ENCODE results near the gene VOPP1.

DNA sequence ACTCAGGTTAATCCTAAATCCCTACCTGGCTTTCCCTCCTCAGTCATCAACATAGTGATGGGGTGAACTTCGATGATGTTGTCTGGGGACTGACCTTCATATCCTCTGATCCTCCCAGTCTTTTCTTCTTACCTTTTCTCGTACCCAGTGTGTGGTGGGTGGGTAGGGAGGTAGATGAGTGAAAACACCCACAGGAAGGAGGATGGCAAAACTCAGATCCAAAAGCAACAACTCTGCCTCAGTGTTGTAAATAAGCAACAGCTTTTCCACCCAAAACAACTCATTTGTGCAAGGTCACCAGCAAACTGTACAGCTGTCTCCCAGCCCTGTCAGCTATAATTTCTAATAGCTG lies 38.6 kb downstream of the VOPP1 start:
- TF ChIP-seq FOS (IDR thresholded peaks at IDR 0.05; ENCODE audit: borderline replicate concordance, extremely low read depth, insufficient read length) (no peak), POLR2AphosphoS5 (IDR thresholded peaks at IDR 0.05; ENCODE audit: low read length) (no peak; the same call in 1 of the 2 replicates), ZNF274 (IDR thresholded peaks at IDR 0.05; ENCODE audit: insufficient read depth, insufficient read length) (no peak), MTA2 (IDR thresholded peaks at IDR 0.05; ENCODE audit: low read depth) (no peak), CBX3 (IDR thresholded peaks at IDR 0.05; ENCODE audit: borderline replicate concordance, low read depth) (no peak), RAD21 (IDR thresholded peaks at IDR 0.05; ENCODE audit: insufficient read depth, low read depth, low read length) (no peak), SIX5 (IDR thresholded peaks at IDR 0.05; ENCODE audit: low read depth, low read length, severe bottlenecking) (no peak), ZZZ3 (IDR thresholded peaks at IDR 0.05; ENCODE audit: control insufficient read depth, insufficient read length, low read depth) (no peak)
- TF ChIP-seq, protein P1, sequence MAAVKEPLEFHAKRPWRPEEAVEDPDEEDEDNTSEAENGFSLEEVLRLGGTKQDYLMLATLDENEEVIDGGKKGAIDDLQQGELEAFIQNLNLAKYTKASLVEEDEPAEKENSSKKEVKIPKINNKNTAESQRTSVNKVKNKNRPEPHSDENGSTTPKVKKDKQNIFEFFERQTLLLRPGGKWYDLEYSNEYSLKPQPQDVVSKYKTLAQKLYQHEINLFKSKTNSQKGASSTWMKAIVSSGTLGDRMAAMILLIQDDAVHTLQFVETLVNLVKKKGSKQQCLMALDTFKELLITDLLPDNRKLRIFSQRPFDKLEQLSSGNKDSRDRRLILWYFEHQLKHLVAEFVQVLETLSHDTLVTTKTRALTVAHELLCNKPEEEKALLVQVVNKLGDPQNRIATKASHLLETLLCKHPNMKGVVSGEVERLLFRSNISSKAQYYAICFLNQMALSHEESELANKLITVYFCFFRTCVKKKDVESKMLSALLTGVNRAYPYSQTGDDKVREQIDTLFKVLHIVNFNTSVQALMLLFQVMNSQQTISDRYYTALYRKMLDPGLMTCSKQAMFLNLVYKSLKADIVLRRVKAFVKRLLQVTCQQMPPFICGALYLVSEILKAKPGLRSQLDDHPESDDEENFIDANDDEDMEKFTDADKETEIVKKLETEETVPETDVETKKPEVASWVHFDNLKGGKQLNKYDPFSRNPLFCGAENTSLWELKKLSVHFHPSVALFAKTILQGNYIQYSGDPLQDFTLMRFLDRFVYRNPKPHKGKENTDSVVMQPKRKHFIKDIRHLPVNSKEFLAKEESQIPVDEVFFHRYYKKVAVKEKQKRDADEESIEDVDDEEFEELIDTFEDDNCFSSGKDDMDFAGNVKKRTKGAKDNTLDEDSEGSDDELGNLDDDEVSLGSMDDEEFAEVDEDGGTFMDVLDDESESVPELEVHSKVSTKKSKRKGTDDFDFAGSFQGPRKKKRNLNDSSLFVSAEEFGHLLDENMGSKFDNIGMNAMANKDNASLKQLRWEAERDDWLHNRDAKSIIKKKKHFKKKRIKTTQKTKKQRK (IDR thresholded peaks at IDR 0.05; ENCODE audit: low read depth, low read length): no peak
- TF ChIP-seq, protein P2, sequence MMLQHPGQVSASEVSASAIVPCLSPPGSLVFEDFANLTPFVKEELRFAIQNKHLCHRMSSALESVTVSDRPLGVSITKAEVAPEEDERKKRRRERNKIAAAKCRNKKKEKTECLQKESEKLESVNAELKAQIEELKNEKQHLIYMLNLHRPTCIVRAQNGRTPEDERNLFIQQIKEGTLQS (IDR thresholded peaks at IDR 0.05; ENCODE audit: borderline replicate concordance, extremely low read depth, low read depth, low read length): no peak
- TF ChIP-seq, protein P3, sequence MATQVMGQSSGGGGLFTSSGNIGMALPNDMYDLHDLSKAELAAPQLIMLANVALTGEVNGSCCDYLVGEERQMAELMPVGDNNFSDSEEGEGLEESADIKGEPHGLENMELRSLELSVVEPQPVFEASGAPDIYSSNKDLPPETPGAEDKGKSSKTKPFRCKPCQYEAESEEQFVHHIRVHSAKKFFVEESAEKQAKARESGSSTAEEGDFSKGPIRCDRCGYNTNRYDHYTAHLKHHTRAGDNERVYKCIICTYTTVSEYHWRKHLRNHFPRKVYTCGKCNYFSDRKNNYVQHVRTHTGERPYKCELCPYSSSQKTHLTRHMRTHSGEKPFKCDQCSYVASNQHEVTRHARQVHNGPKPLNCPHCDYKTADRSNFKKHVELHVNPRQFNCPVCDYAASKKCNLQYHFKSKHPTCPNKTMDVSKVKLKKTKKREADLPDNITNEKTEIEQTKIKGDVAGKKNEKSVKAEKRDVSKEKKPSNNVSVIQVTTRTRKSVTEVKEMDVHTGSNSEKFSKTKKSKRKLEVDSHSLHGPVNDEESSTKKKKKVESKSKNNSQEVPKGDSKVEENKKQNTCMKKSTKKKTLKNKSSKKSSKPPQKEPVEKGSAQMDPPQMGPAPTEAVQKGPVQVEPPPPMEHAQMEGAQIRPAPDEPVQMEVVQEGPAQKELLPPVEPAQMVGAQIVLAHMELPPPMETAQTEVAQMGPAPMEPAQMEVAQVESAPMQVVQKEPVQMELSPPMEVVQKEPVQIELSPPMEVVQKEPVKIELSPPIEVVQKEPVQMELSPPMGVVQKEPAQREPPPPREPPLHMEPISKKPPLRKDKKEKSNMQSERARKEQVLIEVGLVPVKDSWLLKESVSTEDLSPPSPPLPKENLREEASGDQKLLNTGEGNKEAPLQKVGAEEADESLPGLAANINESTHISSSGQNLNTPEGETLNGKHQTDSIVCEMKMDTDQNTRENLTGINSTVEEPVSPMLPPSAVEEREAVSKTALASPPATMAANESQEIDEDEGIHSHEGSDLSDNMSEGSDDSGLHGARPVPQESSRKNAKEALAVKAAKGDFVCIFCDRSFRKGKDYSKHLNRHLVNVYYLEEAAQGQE (IDR thresholded peaks at IDR 0.05; ENCODE audit: low read depth, low read length): no peak
- TF ChIP-seq, protein P4, sequence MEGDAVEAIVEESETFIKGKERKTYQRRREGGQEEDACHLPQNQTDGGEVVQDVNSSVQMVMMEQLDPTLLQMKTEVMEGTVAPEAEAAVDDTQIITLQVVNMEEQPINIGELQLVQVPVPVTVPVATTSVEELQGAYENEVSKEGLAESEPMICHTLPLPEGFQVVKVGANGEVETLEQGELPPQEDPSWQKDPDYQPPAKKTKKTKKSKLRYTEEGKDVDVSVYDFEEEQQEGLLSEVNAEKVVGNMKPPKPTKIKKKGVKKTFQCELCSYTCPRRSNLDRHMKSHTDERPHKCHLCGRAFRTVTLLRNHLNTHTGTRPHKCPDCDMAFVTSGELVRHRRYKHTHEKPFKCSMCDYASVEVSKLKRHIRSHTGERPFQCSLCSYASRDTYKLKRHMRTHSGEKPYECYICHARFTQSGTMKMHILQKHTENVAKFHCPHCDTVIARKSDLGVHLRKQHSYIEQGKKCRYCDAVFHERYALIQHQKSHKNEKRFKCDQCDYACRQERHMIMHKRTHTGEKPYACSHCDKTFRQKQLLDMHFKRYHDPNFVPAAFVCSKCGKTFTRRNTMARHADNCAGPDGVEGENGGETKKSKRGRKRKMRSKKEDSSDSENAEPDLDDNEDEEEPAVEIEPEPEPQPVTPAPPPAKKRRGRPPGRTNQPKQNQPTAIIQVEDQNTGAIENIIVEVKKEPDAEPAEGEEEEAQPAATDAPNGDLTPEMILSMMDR (IDR thresholded peaks at IDR 0.05 in 2 of 3, conservative IDR thresholded peaks at IDR 0.05 in 1 of 3; ENCODE audit: control insufficient read depth in 2 of 3, extremely low read depth in 1 of 3, insufficient read depth in 1 of 3, low read depth in 3 of 3, low read length in 3 of 3): no peak
